ENCODE measurements around the gene AGBL4.
A peak's percentile ranks its signal among the peaks of the same experiment; 100 is the strongest.
"Not testable (repeated sequence)": the region's sequence is repeated elsewhere in the genome, so short reads cannot be mapped to it uniquely, and the experiment has no call there.

Gene AGBL4

GRCh38 chr1:48543854-48544253 lies 1479.9 kb downstream of the AGBL4 start:
- Histone ChIP-seq H3K9me3 (replicated peaks in 1 of 11) (no peaks in the 10 kb centered on the region), H3K4me3 (no peak overlapping the region), H3K4me1 (peaks cover 0 to 7% (median 0%) of the 10 kb centered on the region in 10 experiments; a peak in 3 of 20 replicates), H4K20me1 (no peaks in the 10 kb centered on the region), H3K9ac (no peak overlapping the region), H3K4me2 (no peak overlapping the region), H3K36me3 (no peaks in the 10 kb centered on the region), H3K27me3 (no peaks in the 10 kb centered on the region), H3K27ac (no peak overlapping the region)
- TF ChIP-seq Cebpa-rat (IDR thresholded peaks at IDR 0.05) = no peak

- no peak for TF ChIP-seq Cebpa-rat (IDR thresholded peaks at IDR 0.05)
- Histone ChIP-seq H3K9me3 (replicated peaks in 1 of 11) (no peaks in the 10 kb centered on the region), H3K4me2 (no peak overlapping the region), H3K9ac (no peak overlapping the region), H3K27me3 (no peaks in the 10 kb centered on the region), H3K27ac (no peak overlapping the region), H3K36me3 (no peaks in the 10 kb centered on the region), H3K4me3 (no peak overlapping the region), H4K20me1 (no peaks in the 10 kb centered on the region), H3K4me1 (peaks cover 0 to 14% (median 11%) of the 10 kb centered on the region in 10 experiments; a peak in 15 of 20 replicates)
Measured at GRCh38 chr1:48540587-48540986, 1483.2 kb downstream of the AGBL4 start.

DNA sequence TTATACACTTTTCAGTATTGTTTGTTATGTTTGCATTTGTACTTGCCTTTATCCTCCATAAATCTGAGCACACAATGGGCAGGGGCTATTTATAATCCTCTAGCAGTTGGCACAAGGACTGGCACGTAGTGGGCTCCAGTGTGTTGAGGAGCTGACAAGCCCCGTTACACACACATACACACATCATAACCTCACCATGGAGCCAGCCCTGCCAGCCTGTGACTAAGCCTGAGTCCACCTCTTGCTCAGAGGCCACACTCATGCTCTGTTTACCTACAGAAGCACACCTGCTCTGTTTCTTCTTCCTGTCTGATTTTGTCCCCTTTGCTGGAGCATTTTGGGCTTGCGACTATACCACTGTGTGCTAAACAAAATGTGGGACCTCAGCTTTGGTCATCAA lies 1487.3 kb downstream of the AGBL4 start:
- H4K20me1 ChIP-seq = no peaks in the 10 kb centered on the region
- peak overlapping the region in 8 of 11 experiments; percentile 27 to 48 (median 42); a peak in 12 of 22 replicates for H3K4me2 ChIP-seq
- H3K4me1 ChIP-seq = peaks cover 0 to 17% (median 12%) of the 10 kb centered on the region in 10 experiments; a peak in 18 of 20 replicates
- TF ChIP-seq Cebpa-rat (IDR thresholded peaks at IDR 0.05) = no peak
- H3K27ac ChIP-seq = no peak overlapping the region
- H3K9ac ChIP-seq = no peak overlapping the region
- no peaks in the 10 kb centered on the region for H3K27me3 ChIP-seq
- no peaks in the 10 kb centered on the region for H3K36me3 ChIP-seq
- H3K4me3 ChIP-seq = no peak overlapping the region
- no peaks in the 10 kb centered on the region for H3K9me3 ChIP-seq (replicated peaks in 1 of 11)

DNA sequence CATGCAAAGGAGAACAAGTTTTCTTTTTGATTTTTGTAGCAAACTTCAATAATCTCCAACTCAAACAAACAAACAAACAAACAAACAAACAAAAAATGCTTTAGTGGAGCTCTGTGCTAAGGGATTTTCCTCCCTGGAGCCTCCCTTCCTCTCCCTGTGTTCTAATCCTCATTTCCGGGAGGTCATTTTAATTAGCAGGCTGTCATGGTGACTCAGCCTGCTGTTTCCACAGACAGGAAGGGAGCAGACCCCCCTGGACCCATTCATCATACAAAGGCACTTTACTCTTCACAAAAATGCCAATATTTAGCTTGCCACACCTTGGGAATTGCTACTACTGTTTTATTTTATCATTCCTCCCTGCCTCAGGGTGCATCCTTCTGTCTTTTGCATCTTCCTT lies 1490.8 kb downstream of the AGBL4 start:
- no peak overlapping the region for H3K27ac ChIP-seq
- no peak overlapping the region for H3K9ac ChIP-seq
- no peaks in the 10 kb centered on the region for H4K20me1 ChIP-seq
- H3K4me3 ChIP-seq = no peak overlapping the region
- TF ChIP-seq Cebpa-rat (IDR thresholded peaks at IDR 0.05) = no peak
- no peaks in the 10 kb centered on the region for H3K27me3 ChIP-seq
- peaks cover 0 to 17% (median 12%) of the 10 kb centered on the region in 10 experiments; a peak in 18 of 20 replicates for H3K4me1 ChIP-seq
- no peaks in the 10 kb centered on the region for H3K36me3 ChIP-seq
- H3K4me2 ChIP-seq = peak overlapping the region in 2 of 11 experiments; percentile 4 to 35; a peak in 1 of 22 replicates
- no peaks in the 10 kb centered on the region for H3K9me3 ChIP-seq (replicated peaks in 1 of 11)

DNA sequence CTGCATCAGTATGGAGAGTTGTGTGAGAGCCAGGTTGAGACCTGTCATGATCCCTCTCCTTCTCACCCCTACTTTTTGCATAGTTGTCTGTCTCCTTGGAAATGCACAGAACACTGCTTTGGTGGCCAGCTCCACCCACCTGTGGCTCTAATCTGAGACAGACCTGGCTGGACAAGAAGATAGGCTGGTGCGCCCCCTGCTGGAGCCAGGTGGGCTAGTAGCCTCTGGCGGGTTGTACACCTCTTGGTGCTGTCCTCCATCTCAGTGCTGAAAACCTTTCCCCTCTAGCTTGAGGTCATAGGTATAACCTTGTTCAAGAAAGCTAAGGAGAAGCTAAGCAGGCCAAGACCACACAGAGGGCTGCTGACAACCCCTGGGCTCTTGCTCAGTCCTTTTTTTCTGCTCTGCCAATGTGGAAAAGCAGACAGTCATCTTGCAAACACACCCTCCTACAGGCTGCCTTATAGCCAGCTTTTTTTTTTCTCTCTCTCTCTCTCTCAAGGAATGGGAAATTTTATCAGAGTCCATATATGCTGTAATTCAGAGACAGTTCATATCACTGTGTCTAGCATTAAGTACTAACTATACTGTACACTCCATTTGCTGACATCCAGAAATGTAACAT lies 1492.9 kb downstream of the AGBL4 start:
- Histone ChIP-seq H3K27me3 (no peaks in the 10 kb centered on the region), H4K20me1 (no peaks in the 10 kb centered on the region), H3K4me3 (no peak overlapping the region), H3K36me3 (no peaks in the 10 kb centered on the region), H3K9ac (no peak overlapping the region), H3K4me1 (peaks cover 0 to 13% (median 10%) of the 10 kb centered on the region in 10 experiments; a peak in 18 of 20 replicates), H3K27ac (no peak overlapping the region), H3K9me3 (replicated peaks in 1 of 11) (no peaks in the 10 kb centered on the region), H3K4me2 (no peak overlapping the region)
- no peak for TF ChIP-seq Cebpa-rat (IDR thresholded peaks at IDR 0.05)

DNA sequence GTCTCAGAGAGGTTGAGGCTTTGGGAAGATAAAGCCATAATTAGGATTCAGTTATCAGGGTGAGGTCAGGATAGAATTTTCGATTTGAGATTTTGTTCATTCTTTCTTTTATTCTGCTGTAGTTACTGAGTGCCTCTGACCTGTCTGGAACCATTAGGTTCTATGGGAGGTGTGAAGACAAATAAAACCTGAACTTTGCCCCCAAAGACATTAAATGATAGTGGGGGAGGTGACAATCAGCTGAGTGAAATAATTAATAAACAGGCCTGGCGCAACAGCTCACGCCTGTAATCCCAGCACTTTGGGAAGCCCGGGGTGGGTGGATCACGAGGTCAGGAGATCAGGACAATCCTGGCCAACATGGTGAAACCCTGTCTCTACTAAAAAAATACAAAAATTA lies 1496.7 kb downstream of the AGBL4 start:
- no peaks in the 10 kb centered on the region for H3K36me3 ChIP-seq
- no peak overlapping the region for H3K27ac ChIP-seq
- peak overlapping the region in 5 of 11 experiments; percentile 49 to 71 (median 58); a peak in 2 of 22 replicates for H3K4me2 ChIP-seq
- H4K20me1 ChIP-seq = no peaks in the 10 kb centered on the region
- TF ChIP-seq Cebpa-rat (IDR thresholded peaks at IDR 0.05) = no peak
- H3K4me3 ChIP-seq = no peak overlapping the region
- H3K4me1 ChIP-seq = peaks cover 0 to 19% (median 12%) of the 10 kb centered on the region in 10 experiments; a peak in 14 of 20 replicates
- H3K9me3 ChIP-seq (replicated peaks in 1 of 11) = no peaks in the 10 kb centered on the region
- no peak overlapping the region for H3K9ac ChIP-seq
- H3K27me3 ChIP-seq = no peaks in the 10 kb centered on the region

DNA sequence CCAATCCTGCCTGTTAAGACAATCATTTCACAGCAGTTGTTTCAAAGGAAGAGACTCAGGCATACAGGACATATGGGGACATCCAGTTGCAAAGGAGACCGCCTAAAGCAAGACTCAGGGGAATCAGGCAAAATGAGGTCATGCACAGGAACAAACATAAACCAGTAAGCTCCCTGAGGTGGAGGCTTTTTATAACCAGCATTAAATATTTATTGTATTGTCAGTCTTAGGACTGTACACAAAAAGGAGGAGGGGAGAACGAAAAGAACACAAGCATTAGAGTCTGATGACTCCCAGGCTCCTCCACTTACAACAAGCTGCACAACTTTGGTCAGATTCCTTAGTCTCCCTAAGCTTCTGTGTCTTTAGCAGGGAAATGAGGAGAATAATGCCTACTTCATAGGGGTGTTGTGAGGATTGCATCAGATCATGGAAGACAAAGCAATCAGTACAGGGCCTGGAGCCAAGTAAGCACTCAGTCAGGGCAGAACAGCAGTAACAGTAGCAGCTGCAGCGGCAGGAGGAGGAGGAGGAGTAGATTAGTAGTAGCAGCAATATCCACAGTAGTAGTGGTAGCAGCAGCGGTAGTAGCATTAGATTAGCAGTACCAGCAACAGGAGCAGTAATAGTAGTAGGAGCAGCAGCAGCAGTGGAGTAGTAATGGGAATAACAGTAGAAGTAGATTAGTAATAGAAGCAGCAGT lies 1497.6 kb downstream of the AGBL4 start:
- H3K4me1 ChIP-seq = peaks cover 0 to 19% (median 12%) of the 10 kb centered on the region in 10 experiments; a peak in 14 of 20 replicates
- H3K27me3 ChIP-seq = no peaks in the 10 kb centered on the region
- H3K9me3 ChIP-seq (replicated peaks in 1 of 11) = no peaks in the 10 kb centered on the region
- H4K20me1 ChIP-seq = no peaks in the 10 kb centered on the region
- H3K36me3 ChIP-seq = no peaks in the 10 kb centered on the region
- H3K27ac ChIP-seq = peak overlapping the region in 1 of 11 experiments; percentile 24; a peak in 2 of 22 replicates
- H3K4me2 ChIP-seq = peak overlapping the region in 8 of 11 experiments; percentile 32 to 71 (median 56); a peak in 15 of 22 replicates
- TF ChIP-seq Cebpa-rat (IDR thresholded peaks at IDR 0.05) = no peak
- H3K4me3 ChIP-seq = no peak overlapping the region
- H3K9ac ChIP-seq = no peak overlapping the region

DNA sequence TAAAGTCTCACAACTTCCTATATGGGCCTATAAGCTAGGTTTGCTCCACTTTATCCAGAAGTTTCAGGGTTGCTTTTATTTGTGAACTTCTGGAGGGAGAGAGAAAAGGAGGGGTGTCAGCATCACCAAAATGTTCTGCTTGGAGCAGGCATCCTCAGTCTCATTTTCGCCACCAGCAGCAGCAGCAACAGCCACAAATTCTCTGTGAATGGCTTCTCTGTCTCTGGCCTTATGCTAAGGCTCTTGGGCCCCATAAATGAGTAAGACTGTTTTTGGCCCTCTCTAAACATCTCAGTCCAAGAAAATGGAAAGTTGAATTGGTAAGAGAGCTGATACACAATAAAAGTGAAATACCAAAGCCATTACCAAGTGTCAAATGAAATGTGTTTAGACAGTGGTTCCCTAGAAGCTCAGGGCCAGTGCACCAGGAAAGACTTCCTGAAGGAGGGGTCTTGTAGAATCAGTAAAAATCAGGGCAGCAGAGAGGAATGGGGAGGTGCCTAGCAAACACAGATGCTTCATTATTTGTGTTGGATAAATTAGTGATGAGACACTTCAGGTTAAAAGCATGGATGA lies 1498.8 kb downstream of the AGBL4 start:
- H3K4me1 ChIP-seq = peaks cover 0 to 19% (median 12%) of the 10 kb centered on the region in 10 experiments; a peak in 14 of 20 replicates

DNA sequence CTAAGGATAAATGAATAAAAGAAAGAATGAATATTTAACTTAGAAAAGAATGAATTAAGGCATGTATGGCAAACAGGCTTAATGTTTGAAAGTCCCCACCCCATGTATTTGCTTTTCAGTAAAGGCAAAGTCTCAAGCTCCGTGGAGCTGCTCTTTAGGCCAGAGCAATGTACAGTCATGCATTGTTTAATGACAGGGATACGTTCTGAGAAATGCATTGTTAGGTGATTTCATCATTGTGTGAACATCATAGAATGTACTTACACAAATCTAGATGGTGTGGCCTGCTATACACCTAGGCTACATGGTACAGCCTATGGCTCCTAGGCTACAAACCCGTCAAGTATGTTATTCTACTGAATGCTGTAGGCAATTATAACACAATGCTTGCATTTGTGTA lies 1500.2 kb downstream of the AGBL4 start:
- no peaks in the 10 kb centered on the region for H3K36me3 ChIP-seq
- H3K9ac ChIP-seq = no peak overlapping the region
- TF ChIP-seq Cebpa-rat (IDR thresholded peaks at IDR 0.05) = no peak
- H3K9me3 ChIP-seq (replicated peaks in 1 of 11) = no peaks in the 10 kb centered on the region
- H3K4me2 ChIP-seq = no peak overlapping the region
- peaks cover 0 to 19% (median 12%) of the 10 kb centered on the region in 10 experiments; a peak in 14 of 20 replicates for H3K4me1 ChIP-seq
- no peak overlapping the region for H3K4me3 ChIP-seq
- no peaks in the 10 kb centered on the region for H3K27me3 ChIP-seq
- no peak overlapping the region for H3K27ac ChIP-seq
- no peaks in the 10 kb centered on the region for H4K20me1 ChIP-seq

More for the DNA sequence above, 1498.8 kb downstream of the AGBL4 start:
- H3K4me3 ChIP-seq = no peak overlapping the region
- H3K9ac ChIP-seq = no peak overlapping the region
- no peaks in the 10 kb centered on the region for H4K20me1 ChIP-seq
- 0 out of 22 replicates have a peak overlapping the region, but pooled peaks of 1 of the 11 experiments have one; percentile 49 for H3K4me2 ChIP-seq
- TF ChIP-seq Cebpa-rat (IDR thresholded peaks at IDR 0.05) = no peak
- no peaks in the 10 kb centered on the region for H3K9me3 ChIP-seq (replicated peaks in 1 of 11)
- no peak overlapping the region for H3K27ac ChIP-seq
- H3K36me3 ChIP-seq = no peaks in the 10 kb centered on the region
- no peaks in the 10 kb centered on the region for H3K27me3 ChIP-seq

DNA sequence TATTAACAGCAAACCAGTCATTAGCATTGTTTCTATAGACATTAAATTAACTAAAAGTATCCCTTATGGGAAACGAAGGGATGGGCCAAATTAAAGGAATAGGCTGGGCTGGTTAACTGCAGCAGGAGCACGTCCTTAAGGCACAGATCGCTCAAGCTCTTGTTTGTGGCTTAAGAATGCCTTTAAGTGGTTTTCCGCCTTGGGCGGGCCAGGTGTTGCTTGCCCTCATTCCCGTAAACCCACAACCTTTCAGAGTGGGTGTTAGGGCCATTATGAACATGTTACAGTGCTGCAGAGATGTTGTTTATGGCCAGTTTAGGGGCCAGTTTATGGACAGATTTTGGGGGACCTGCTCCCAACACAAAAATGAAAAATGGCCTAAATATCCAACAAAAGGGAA lies 1503.9 kb downstream of the AGBL4 start:
- H3K27ac ChIP-seq; H3K4me2 ChIP-seq; H3K4me1 ChIP-seq; H3K36me3 ChIP-seq; H3K9me3 ChIP-seq (replicated peaks in 1 of 11); H4K20me1 ChIP-seq; H3K9ac ChIP-seq; H3K4me3 ChIP-seq; H3K27me3 ChIP-seq: not testable (repeated sequence)

All from BLaER1 treated with 17β-estradiol and CSF1 and Interleukin-3, amounts not matched to agents 10 nM and 100 nM (cell line).